SK-N-MC (cell line): ENCODE measurements around the gene PC.

Source experiments
- EZH2 ChIP-seq: fragments of 200-600 bp; sonication (generic); IDR thresholded peaks from one replicate; pipeline ENCODE4 v1.6.1; 2017; ENCODE audit warnings: antibody characterized with exemption
- FOXP2 ChIP-seq: optimal IDR thresholded peaks from 2 replicates; pipeline ENCODE3; 2011; ENCODE audit warnings: mild to moderate bottlenecking, moderate library complexity; ENCODE audit not compliant: insufficient read depth; ENCODE audit errors: extremely low read length, control extremely low read depth
- POLR2AphosphoS5 ChIP-seq: IDR thresholded peaks from 2 replicates; pipeline ENCODE4 v1.6.1; 2012; ENCODE audit warnings: mild to moderate bottlenecking, low read depth, low read length, borderline replicate concordance

- TF ChIP-seq EZH2 (no peak), FOXP2 (no peak), POLR2AphosphoS5 (no peak)
Measured at GRCh38 chr11:66975405-66976027, 17.3 kb upstream of the PC start.
